ENCODE results near the gene RADIL. TPM values are rescaled to one million over a fixed set of nuclear protein-coding genes. Genes with fewer than 3 reads are reported as not detected.
A peak's percentile ranks its signal among the peaks of the same experiment; 100 is the strongest.

The RADIL gene
- total and polyA plus RNA-seq, 9 of the 15 experiments (the other 6 are each of a cell fraction or from before 2014, with no cell fraction given): 0.06 to 8.1 (median 1.9) TPM; not detected in 1

GRCh38 chr7:4889682-4890081, 6.2 kb upstream of the RADIL start:
- ATAC-seq (no peak), FAIRE-seq (no peak), DNase-seq (ENCODE audit: extremely low read depth in 1 of 4, low spot score in 3 of 4) (no peak)
- peaks cover 0 to 10% of the 10 kb centered on the region in 2 experiments; a peak in 3 of 5 replicates for H3K27me3 ChIP-seq (ENCODE audit: control insufficient read depth in 2 of 2, insufficient read depth in 2 of 2, low read length in 2 of 2)
- H3K9ac ChIP-seq (ENCODE audit: insufficient read depth in 1 of 2, low read depth in 2 of 2, low read length in 2 of 2): no peak overlapping the region
- H3K4me3 ChIP-seq: no peak overlapping the region
- H3K79me2 ChIP-seq (ENCODE audit: control insufficient read depth, insufficient read depth, low read length): no peaks in the 10 kb centered on the region
- no peaks in the 10 kb centered on the region for H3K36me3 ChIP-seq (ENCODE audit: control insufficient read depth, insufficient read depth, low read length)
- BruUV-seq (replicated peaks): no TSS peak
- 0% methylated on average over 1 of the region's 1 CpG for WGBS (ENCODE audit: insufficient coverage, low coverage, missing lambda C conversion rate)
- in situ Hi-C loops (cut with MboI): no loop called here
- H3K9me3 ChIP-seq (replicated peaks; ENCODE audit: control insufficient read depth, insufficient read depth, low read depth, low read length): no peaks in the 10 kb centered on the region; the same call in 1 of the 2 replicates
- no peaks in the 10 kb centered on the region for H3K9me1 ChIP-seq (ENCODE audit: control insufficient read depth, insufficient read depth, low read length)
- no peak overlapping the region for H2AFZ ChIP-seq (ENCODE audit: low read depth, low read length)
- no peak overlapping the region for H3K27ac ChIP-seq (ENCODE audit: extremely low read depth, low read depth, low read length)
- ChIA-PET CTCF (ENCODE audit: low intra/inter-chr PET ratio) (no interaction called here), POLR2A (no interaction called here)
- no peaks in the 10 kb centered on the region for H3K4me1 ChIP-seq (replicated peaks in 1 of 2; ENCODE audit: control insufficient read depth in 2 of 2, insufficient read depth in 2 of 2, low read length in 2 of 2)
- no peak overlapping the region for H3K4me2 ChIP-seq (ENCODE audit: insufficient read depth, low read length)
- intact Hi-C loops (cut with micrococcal nuclease): loop anchor here (10.0 kb wide), 2 partner anchors 95 to 275 kb away; no protein-coding TSS in a partner anchor
- H4K20me1 ChIP-seq (replicated peaks; ENCODE audit: control insufficient read depth, insufficient read depth, low read length): no peaks in the 10 kb centered on the region
- no peak for TF ChIP-seq ZNF586 (CRISPR knock-in tag; conservative IDR thresholded peaks at IDR 0.05)
- TF ChIP-seq, protein P1, sequence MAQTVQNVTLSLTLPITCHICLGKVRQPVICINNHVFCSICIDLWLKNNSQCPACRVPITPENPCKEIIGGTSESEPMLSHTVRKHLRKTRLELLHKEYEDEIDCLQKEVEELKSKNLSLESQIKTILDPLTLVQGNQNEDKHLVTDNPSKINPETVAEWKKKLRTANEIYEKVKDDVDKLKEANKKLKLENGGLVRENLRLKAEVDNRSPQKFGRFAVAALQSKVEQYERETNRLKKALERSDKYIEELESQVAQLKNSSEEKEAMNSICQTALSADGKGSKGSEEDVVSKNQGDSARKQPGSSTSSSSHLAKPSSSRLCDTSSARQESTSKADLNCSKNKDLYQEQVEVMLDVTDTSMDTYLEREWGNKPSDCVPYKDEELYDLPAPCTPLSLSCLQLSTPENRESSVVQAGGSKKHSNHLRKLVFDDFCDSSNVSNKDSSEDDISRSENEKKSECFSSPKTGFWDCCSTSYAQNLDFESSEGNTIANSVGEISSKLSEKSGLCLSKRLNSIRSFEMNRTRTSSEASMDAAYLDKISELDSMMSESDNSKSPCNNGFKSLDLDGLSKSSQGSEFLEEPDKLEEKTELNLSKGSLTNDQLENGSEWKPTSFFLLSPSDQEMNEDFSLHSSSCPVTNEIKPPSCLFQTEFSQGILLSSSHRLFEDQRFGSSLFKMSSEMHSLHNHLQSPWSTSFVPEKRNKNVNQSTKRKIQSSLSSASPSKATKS (CRISPR knock-in tag; IDR thresholded peaks at IDR 0.05): no peak
- no peak for TF ChIP-seq POLR2A (conservative IDR thresholded peaks at IDR 0.05)
- TF ChIP-seq ZSCAN32 (CRISPR knock-in tag; IDR thresholded peaks at IDR 0.05): no peak
- TF ChIP-seq CEBPG (CRISPR knock-in tag; IDR thresholded peaks at IDR 0.05): peak; percentile 55; the same call in 1 of the 2 replicates
- TF ChIP-seq CEBPG (tag; conservative IDR thresholded peaks at IDR 0.05 in 1 of 2, IDR thresholded peaks at IDR 0.05 in 1 of 2): peak in 1 of 2 experiments; percentile 52; a peak in 1 of 4 replicates
- no peak for TF ChIP-seq NFRKB (IDR thresholded peaks at IDR 0.05; ENCODE audit: low read depth)
- no peak for TF ChIP-seq ATF2 (CRISPR knock-in tag; IDR thresholded peaks at IDR 0.05)
- no peak for TF ChIP-seq NCOA2 (IDR thresholded peaks at IDR 0.05; ENCODE audit: partially characterized antibody in 2 of 2)
- TF ChIP-seq MITF (IDR thresholded peaks at IDR 0.05): no peak
- no peak for TF ChIP-seq PURB (CRISPR knock-in tag; IDR thresholded peaks at IDR 0.05; ENCODE audit: low read depth)
- peak; percentile 50 for TF ChIP-seq CEBPB (tag; IDR thresholded peaks at IDR 0.05)
- TF ChIP-seq, protein P2, sequence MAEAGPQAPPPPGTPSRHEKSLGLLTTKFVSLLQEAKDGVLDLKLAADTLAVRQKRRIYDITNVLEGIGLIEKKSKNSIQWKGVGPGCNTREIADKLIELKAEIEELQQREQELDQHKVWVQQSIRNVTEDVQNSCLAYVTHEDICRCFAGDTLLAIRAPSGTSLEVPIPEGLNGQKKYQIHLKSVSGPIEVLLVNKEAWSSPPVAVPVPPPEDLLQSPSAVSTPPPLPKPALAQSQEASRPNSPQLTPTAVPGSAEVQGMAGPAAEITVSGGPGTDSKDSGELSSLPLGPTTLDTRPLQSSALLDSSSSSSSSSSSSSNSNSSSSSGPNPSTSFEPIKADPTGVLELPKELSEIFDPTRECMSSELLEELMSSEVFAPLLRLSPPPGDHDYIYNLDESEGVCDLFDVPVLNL (CRISPR knock-in tag; IDR thresholded peaks at IDR 0.05; ENCODE audit: low read depth): no peak
